Left forelimb (tissue), 1 donor: ENCODE results near the gene OR2H1.

Experiments
- DNase-seq: peaks from one replicate; pipeline ENCODE4 v3.0.0-alpha.2; 2018; ENCODE audit warnings: low spot score

OR2H1 gene

DNA sequence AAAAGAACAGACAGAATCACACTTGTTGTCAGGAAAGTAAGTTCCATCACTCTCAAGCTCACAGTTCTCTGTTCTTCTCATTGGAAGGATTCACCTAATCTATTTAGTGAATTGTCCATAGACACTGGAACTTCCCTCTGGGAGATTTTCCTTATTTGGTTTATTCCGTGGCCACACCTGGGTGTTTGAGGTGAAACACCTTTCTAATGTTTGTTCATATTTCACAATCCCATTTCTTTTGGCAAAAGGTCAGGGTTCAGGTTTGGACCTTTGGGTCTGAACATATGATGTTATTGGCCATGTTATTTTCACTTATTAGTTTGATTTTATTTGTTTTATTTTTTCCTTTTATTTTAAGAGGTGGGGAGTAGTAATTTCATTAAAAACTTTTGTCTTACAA, 26.8 kb downstream of the OR2H1 start:
- no peak for DNase-seq

DNA sequence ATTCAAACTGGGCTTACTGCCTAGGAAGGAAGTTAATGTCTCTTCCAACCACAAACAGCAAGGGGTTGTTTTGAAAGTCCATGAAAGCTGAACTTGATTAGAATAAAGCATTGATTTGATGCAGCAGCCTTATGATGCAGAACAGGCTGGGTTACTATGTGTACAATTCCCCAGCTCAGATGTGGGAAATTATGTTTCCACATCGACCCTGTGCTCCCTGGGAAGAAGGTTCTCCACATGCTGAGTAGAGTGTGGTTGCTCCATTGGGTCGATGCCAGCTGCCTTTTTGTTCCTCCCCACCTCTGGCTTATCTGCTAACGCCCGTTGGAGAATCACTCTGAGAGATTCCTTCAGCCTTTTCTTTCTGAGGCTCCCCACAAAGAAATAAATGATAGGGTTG, 29.6 kb downstream of the OR2H1 start:
- no peak for DNase-seq

DNA sequence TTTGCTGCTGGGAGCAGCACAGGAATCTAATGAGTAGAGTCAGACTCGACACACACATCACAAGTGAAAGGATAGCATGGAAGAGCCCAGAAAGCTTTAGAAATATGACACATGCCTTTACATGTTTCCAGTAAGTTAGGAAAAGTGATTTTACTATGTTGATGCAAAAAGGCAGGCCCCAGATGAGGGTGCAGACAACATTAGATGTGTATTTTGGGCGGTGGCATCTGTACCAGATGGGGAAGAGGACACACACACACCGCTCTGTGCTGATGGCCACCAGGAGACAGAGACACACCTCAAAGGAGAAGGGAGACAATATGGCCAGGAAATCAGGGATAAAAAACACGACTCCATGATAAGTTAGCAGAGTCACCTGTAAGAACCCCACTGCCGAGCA, 30.2 kb downstream of the OR2H1 start:
- DNase-seq = no peak

DNA sequence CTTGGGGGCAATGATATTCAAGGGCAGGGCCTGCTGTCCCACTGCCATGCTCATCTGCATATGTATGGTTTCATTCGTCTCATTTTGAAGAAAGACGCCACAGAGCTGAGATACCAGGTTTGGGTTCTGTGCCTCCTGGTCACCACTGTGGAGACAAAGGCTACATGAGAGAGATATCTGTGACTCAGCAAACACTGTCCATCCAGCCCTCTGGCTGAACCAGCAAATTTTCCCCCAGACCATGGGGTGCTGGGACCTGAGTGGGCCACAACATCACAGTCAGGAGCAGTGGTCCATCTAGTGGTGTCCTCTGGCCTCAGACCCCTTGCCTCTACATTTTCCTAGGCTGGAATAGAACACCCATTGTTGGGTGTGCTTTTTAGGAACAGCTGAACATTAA, 30.7 kb downstream of the OR2H1 start, which contains the start of gene MAS1L:
Gene MAS1L, minus strand, starts transcription at position 297 of the 400 bp plus-strand sequence. Its CDS starts 54 bp downstream, at position 243.
- no peak for DNase-seq

DNA sequence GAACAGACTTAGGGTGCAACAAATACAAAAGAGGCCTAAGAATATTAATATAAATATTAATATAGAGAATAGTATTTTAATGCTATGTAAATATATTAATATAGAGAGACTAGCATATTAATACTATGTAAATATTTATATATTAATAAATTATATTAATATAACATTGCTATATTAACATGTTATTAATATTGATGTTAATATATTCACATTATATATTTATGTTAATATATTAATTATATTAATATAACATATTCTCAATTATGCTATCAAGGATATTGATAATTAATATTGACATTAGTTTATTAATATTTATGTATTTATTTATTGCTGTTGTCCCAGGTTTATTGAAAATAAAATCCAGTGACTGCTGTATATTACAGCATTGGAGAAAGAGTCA, 31.9 kb downstream of the OR2H1 start:
- no peak for DNase-seq

DNA sequence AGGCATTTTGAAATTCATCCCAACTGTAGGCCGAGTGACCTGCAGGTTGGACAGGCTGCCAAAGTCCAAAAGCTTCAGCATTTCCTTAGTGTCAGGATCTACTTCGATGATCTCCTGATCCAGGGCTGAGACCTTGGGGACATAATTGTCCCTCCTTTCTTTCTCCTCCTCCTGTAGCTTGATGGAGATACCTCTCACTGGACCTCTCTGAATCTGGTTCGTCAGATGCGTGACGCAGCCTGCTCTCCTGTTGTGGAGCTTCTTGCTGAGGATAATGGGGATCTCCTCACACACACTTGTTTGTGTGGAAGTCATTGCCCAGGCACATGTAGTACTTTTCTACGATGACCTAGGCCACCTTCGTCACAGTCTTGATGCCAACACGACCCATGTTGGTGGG, 32.3 kb downstream of the OR2H1 start:
- no peak for DNase-seq

DNA sequence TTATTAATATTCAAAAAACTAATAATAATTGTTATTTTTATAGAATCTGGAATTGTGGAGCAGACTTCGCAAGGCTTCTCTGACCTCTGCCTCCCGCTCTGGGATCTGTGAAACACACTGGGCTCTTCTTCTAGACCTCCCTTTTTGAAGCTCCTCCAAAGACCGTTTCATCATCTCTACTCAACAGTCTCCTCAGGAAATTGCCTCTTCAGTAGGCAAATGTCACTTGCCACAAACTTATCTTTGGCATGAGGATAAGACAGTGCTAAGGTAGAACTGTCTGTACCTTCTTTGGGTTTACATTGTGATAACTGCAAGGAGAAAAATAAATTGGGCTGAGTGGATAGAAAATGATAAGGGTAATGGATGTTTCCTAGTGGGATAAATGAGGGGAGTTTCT, 33.1 kb downstream of the OR2H1 start:
- DNase-seq = no peak

DNA sequence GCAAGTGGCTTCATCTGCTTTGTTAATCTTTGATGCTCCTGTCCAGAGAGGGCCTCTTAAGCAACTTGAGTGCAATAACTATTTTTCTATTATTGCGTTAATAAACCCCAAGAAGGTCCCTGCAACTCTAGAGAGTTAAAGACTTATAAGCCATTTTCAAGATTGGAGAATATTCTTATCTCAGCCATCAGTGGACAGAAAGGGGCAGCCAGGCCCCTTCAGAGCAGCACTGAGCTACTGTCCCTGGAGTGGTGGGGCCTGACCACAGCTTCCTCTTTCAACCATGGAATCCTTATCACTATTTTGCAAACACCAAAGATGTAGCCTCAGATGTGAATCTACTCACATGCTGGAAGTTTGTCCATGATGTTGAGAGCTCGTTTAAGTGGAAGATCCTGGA, 33.6 kb downstream of the OR2H1 start:
- no peak for DNase-seq

DNA sequence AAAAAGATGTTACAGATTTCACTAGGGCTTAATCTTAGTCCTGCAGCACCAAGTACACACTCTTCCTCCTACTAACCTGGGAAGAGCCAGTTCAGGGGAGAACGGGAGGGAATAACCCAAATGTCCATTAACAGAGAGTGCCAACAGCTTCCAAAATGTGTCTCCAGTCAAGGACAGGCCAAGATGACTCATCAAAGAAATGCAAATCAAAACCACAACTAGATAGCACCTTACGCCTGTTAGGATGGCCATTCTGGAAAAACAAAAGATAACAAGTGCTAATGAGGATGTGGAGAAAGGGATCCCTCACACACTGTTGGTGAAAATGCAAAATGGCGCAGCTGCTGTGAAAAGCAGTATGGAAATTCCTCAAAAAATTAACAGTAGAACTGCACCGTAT, 34.6 kb downstream of the OR2H1 start:
- DNase-seq = no peak

DNA sequence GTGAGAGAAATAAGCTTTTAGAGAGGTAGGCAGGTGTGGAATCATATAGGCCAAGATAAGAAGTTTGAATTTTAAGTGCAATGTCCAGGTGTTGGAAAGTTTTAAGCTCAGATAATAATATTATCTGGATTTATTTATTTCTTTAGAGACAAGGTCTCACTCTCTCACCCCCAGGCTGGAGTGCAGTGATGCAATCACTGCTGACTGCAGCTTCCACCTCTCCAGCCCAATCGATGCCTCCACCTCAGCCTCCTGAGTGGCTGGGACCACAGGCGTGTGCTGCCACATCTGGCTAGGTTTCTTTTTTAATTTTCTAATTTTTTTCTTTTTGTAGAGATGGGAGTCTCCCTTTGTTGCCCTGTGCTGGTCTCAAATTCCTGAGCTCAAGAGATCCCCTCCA, 36.3 kb downstream of the OR2H1 start:
- DNase-seq = no peak

DNA sequence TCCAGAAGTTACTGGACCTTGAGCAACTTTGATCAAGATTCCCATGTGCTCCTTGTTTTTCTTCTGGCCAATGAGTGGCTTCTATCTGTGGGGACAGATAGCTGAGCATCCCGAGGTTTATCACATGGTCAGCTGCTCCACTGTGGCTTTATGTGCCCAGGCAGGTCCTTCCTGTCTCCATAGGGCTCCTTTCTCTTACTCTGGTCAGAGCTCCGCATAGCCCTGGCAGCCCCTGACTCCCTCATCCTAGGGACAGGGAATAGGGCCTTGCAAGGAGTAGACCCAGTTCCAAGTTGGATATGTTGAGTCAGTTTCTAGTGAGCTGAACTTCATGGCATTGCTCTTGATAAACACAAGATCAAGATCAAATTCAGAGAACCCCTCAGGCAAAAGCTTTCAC, 37.2 kb downstream of the OR2H1 start:
- no peak for DNase-seq

DNA sequence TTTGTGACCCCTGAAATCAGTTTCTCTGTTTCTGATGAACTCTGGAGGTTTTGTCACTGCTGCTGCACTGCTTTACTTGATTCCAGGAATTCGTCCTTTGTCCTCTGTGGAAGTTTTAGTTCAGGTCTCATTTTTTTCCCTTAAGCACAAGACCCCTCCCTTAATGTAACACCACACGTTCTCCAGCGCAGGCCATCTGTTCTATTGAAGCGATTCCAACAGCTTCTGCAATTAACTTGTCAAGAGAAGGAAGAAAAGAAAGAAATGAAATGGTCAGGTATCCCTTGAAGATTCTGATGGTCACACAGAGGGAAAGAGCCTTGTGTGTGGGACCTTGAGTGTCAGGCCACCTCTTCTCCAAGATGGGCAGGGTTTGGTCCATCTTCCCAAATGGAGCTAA, 38.6 kb downstream of the OR2H1 start:
- DNase-seq = no peak

DNA sequence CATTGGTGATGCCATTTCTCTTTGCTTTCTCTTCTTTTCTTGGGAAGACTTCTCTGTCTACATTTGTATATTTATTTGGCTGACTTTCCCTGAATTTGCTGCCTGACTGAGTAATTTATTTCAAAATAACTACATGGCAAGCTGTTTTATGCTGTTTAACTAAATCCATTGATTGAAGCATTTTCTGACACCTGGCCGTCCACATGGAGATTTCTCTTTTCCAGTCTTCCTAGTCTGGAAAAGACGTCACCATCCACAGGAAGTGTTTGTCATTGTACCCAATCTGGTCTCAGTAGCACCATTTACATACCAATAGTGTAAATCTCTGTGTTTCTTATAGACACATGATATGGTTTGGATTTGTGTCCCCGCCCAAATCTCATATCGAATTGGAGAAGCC, 40.0 kb downstream of the OR2H1 start:
- no peak for DNase-seq

DNA sequence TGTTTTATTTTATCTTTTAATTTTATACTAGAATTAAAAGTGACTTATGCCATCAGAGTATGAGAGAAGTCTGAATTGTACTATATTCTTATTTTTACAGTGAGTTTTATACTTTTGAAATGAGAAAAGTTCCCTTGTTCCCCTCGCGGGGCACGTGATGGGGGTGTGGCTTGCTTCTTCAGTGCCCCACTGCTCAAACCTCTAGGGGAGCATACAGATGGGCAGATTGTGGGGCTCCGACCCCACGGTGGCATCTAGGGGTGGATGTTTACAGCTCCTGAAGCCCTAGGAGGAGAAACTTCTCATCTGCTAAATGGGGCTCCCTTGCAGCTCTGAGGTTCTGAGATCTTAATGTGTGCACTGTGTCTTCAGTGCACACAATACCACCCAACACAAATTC, 42.7 kb downstream of the OR2H1 start:
- no peak for DNase-seq

DNA sequence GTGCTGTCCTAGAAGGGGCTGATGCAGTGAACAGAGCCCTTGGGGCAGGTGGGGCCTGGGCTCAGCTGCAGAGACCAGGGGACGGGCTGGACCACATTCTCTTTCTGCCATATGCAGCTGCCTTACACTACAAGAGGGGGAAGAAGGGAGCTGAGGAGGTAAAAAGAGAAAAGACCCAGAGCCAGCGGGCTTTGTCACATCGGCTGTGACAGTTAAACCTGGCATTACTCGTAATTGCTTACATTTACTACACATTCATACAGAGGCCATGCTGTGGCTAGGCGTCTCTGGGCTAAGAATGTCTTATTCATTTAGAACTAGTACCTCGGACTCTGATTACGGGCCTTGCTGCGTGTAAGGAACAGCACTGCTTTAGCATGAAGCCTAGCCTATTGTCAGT, 43.6 kb downstream of the OR2H1 start:
- no peak for DNase-seq

DNA sequence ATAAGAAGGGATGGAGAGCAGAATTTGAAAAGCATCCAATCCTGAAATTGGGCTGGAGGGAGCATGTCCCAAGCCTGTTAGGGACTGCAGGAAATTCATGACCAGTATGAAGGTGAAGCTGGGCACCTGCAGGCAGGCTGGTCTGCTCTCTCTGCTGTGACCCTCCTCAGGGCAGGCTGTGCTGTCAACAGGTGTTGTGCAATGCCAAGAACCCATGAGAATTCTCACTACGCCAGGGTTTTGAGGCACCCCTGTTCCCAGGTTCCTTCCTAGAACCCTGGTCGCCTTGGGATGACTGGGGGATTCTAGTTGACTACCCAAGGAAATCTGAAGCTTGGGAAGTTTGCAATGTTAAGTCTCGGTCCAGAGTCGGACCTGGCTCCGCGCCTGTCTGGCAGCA, 44.2 kb downstream of the OR2H1 start:
- DNase-seq = no peak

DNA sequence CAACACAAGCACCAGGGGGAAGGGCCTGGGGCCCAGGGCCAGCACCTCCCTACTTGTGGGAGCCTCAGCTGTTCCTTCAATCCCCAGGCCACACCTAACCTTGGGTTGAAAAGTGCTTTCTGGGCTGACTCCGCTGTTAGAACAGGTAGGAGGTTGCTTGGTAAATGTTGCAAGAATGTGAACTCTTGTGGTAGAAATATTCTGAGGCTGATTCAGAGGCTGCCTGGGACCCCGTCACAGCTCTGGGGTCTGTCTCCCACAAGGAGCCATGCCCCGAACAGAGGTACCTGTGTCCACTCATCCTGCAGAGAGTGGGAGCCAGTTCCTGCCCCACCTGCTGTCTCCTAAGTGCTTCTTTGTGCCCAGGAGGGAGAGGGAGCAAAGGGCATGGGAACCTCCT, 45.2 kb downstream of the OR2H1 start:
- DNase-seq = no peak

DNA sequence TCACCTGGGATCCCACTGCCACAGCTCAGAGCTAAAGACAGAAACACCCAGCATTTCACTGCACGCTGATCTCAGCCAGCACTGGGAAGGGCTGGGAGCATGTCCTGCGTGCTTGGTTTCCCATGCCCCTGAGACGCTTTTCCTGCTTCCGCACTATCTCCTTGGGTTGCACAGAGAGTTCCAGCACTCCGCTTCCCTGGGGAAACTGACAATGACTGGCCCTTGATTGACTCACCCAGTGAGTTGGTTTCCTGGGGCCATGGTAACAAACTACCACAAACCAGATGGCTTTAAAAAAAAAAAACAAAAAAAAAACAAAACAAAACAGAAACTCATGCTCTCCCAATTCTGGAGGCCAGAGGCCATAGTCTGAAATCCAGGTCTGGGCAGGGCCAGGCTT, 45.6 kb downstream of the OR2H1 start:
- no peak for DNase-seq

DNA sequence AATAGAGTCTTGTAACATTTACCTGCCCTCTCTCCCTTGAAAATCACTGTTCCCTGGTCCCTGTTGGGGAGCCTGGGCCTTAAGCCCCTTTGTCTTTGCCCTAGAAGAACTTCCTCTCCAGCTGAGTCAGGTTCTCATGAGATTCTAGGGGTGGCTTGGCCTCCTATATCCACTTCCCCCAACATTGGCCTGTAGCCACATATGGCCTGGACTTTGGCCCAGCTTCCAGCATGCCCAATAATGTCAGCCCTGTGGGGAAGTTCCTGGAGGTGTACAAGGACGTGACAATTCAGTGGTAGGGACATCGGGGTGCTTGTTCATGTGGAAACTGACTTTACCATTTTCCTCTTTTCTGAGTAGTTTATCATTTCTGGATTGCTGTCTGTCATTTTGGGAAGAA, 48.0 kb downstream of the OR2H1 start:
- no peak for DNase-seq

DNA sequence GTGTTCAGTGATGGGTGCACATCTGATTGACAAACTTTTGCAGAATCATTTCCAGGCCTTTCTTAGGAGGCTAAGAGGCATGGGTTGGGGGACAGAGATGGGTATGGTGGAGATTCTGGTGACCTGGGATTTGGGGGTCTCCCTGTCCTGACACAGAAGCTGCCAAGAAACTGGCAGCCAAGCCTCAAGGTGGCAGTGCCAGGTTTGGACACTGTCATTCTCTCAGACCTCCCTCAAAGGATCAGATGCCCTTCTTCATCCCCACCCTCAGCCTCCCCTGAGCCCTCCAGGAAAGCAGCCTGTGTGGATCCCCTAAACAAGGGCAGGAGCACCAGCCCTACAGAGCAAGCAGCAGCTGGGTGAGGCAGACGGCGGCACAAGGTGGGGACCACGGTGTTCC, 48.9 kb downstream of the OR2H1 start:
- DNase-seq = no peak

DNA sequence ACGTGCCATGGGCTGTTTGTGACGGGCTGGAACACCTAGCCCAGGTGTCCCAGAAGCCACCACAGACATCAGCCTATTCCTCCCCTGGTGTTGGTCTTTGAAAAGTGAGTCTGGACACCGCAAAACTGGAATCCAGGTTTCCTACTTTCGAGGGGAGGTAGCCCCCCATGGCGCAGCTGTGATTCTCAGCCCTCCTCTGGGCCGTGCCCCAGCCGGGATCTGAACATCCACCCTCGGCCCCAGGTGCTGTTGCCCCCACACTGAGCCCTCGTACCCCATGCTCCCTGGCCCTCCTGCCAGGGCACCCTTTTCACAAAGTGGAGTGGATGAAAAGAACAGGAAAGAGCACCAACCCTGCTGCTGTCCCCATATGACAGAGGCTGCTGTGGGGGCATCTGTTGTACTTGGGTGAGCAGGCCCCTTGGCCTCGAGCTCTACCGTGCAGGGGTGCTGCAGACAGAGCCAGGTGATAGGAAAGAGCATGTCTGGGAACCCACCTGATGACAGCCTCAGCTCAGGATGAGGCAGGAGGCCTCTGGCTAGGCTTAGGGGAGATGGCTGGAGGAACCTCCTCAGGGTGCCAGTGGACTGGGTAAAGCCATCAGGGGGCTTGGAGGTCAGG, 49.6 kb downstream of the OR2H1 start:
- no peak for DNase-seq

DNA sequence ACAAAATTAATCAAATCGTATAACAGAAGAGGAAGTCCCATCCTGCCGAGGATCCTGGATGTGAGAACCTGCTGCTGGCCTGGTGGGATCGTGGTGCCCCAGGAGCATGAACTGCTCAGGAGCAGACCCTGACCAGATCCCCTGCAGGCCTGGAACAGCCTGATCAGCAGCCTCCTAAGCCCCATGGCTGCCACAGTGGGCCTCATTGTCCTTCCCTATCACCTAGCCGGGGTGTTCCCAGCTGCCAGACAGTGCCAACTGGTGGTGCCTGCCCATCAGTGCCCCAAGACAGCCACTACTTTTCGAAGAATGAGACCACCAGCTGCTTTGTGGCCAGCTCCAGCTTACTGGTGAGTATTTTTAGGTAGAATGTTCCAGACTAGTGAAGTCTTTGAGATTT, 50.4 kb downstream of the OR2H1 start:
- no peak for DNase-seq

DNA sequence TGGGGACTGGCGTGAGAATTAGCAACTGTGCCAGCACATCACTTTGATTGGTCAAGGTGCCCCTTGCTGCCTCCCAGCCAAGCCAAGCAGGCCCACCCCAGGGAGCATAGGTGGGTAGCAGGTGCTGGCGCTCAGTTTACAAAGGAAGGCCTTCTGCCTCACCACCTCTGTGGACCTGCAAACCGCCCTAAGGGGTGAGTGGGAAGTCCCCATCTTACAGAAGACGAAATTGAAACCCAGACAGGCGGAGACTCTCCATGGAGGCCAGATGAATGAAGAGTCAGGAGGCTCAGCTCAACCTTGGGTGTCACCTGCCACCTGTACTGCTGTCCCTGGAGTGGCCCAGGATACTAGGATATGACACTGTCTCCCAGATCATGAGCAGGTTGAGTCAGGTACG, 52.3 kb downstream of the OR2H1 start:
- no peak for DNase-seq

DNA sequence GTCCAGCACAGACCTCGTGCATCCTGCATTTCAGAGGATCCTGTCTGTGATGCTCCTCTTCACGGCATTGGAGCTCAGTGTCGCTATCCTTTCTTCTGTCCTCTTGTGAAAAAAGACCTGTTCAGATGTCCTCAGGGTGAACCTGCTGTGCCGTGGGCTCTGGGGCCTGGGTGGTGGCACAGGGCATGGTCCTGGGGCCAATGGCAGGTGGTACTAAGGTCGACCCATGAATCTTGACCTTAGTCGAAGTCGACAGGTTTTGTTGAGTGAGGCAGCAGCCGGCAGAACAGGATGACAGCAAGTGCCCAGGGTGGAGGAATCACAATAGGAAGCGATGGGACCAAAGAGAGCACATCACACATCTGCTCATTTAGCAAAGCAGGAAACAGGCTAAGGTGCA, 52.8 kb downstream of the OR2H1 start:
- no peak for DNase-seq

DNA sequence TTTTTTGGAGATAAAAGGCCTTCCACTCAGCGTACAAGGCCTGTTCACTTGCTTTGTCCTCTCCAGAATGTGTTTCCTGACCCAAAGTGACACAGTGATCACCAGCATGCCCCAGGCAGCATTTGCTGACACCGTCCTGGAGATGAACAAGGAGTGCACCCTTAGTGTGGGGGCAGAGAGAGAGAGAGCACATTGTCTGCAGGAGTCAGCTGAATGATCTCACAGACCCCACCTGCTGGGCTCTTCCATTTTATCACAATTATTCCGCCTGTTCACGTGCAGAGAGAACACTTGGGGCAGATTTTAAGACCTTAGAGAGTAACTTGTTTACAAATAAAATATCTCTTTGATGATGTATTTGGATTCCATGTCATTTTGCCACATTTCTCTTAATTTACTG, 53.2 kb downstream of the OR2H1 start:
- DNase-seq = no peak
